Measurements from ENCODE around the gene ALX3.
A peak's percentile ranks its signal among the peaks of the same experiment; 100 is the strongest.

Gene ALX3

GRCh38 chr1:110112656-110113055 lies 42.2 kb upstream of the ALX3 start:
- no peak overlapping the region for H3K4me3 ChIP-seq (ENCODE audit: low read depth, low read length)
- no peak for DNase-seq (ENCODE audit: low read depth)
- TF ChIP-seq CTCF (IDR thresholded peaks at IDR 0.05; ENCODE audit: insufficient read depth, low read depth, low read length, missing control alignments): no peak

GRCh38 chr1:110112143-110112542 lies 41.7 kb upstream of the ALX3 start, which contains the start of gene UBL4B:
Gene UBL4B (plus strand): TSS chr1:110112443. CDS start chr1:110112535, 92 bp downstream.
- H3K4me3 ChIP-seq (ENCODE audit: low read depth, low read length): no peak within 1 kb of the TSS
- no peak for DNase-seq (ENCODE audit: low read depth)
- TF ChIP-seq CTCF (IDR thresholded peaks at IDR 0.05; ENCODE audit: insufficient read depth, low read depth, low read length, missing control alignments): no peak

GRCh38 chr1:110111081-110111480 lies 40.6 kb upstream of the ALX3 start:
- no peak for TF ChIP-seq CTCF (IDR thresholded peaks at IDR 0.05; ENCODE audit: insufficient read depth, low read depth, low read length, missing control alignments)
- DNase-seq (ENCODE audit: low read depth): no peak
- no peak overlapping the region for H3K4me3 ChIP-seq (ENCODE audit: low read depth, low read length)

GRCh38 chr1:110107867-110108469 lies 37.5 kb upstream of the ALX3 start:
- no peak overlapping the region for H3K4me3 ChIP-seq (ENCODE audit: low read depth, low read length)
- TF ChIP-seq CTCF (IDR thresholded peaks at IDR 0.05; ENCODE audit: insufficient read depth, low read depth, low read length, missing control alignments): no peak
- DNase-seq (ENCODE audit: low read depth): no peak

GRCh38 chr1:110106013-110106941 lies 35.8 kb upstream of the ALX3 start:
- H3K4me3 ChIP-seq (ENCODE audit: low read depth, low read length): no peak overlapping the region
- DNase-seq (ENCODE audit: low read depth): peak; percentile 75
- peak; percentile 97 for TF ChIP-seq CTCF (IDR thresholded peaks at IDR 0.05; ENCODE audit: insufficient read depth, low read depth, low read length, missing control alignments)

GRCh38 chr1:110102081-110102480 lies 31.6 kb upstream of the ALX3 start:
- TF ChIP-seq CTCF (IDR thresholded peaks at IDR 0.05; ENCODE audit: insufficient read depth, low read depth, low read length, missing control alignments): no peak
- peak; percentile 60 for DNase-seq (ENCODE audit: low read depth)
- no peak overlapping the region for H3K4me3 ChIP-seq (ENCODE audit: low read depth, low read length)

All from GM12865 (cell line).